ENCODE results near the gene VPS13D. TPM values are rescaled to one million over a fixed set of nuclear protein-coding genes. Genes with fewer than 3 reads are reported as not detected.

The VPS13D gene
- total and polyA plus RNA-seq, 2 experiments from 2014 or later, result 10.7 to 34.9 TPM

DNA sequence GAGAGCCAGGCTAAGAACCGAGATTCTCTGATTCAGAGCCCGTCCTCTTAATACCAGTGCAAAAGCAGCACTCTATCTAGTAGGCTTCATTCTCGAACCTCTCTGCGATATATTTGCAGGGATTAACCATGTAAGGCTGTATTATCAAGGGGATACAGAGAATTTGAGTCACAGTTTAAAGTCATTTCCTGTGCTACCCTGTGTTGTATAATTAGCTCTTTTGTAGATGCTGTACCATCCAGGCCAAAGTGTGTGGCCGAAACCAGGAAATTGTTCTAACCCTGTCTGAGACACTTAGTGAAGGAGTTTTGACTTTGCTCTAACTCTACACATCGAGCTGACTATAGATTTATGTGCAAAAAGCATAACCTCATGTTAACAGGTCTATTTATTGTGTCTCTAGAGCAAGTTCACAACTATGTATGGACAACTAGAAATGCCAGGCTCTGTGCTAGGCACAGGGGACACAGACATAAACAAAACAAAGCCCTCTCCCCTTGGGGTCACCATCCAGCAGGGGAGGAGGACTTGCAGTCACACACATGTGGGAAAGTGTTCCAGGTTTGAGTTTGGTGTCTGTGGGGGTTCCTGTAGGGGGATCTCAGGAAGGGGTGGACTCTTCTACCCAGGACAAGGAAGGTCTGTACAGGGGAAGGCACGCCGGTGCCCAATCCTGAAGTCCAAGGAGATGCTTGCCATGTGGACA lies 206.0 kb downstream of the VPS13D start:
- no peak overlapping the region for H3K4me2 ChIP-seq
- no peak overlapping the region for H2AFZ ChIP-seq
- H3K27ac Mint-ChIP-seq, result no peak overlapping the region
- H3K36me3 Mint-ChIP-seq (ENCODE audit: low read depth), result peaks cover 21% of the 10 kb centered on the region
- H3K27me3 Mint-ChIP-seq (ENCODE audit: insufficient read depth, low read depth, poor library complexity), result peaks cover 4% of the 10 kb centered on the region
- H3K9me3 Mint-ChIP-seq, result no peaks in the 10 kb centered on the region
- H3K27ac ChIP-seq (ENCODE audit: low read depth), result no peak overlapping the region
- H4K20me1 ChIP-seq (replicated peaks; ENCODE audit: insufficient read depth), result peaks cover 5% of the 10 kb centered on the region; the same call in 1 of the 2 replicates
- peaks cover 27% of the 10 kb centered on the region for H3K4me1 Mint-ChIP-seq
- H3K4me1 ChIP-seq (ENCODE audit: insufficient read depth), result no peaks in the 10 kb centered on the region
- H3K4me3 Mint-ChIP-seq, result no peak overlapping the region
- ATAC-seq (no peak), DNase-seq (ENCODE audit: low spot score) (no peak)
- no peak overlapping the region for H3K4me3 ChIP-seq
- no peaks in the 10 kb centered on the region for H3K79me2 ChIP-seq (replicated peaks; ENCODE audit: insufficient read depth)
- TF ChIP-seq NANOG (IDR thresholded peaks at IDR 0.05; ENCODE audit: borderline replicate concordance), result no peak
- no peak for TF ChIP-seq JUNB (IDR thresholded peaks at IDR 0.05; ENCODE audit: unreplicated experiment)
- TF ChIP-seq EZH2phosphoT487 (IDR thresholded peaks at IDR 0.05; ENCODE audit: unreplicated experiment), result no peak
- TF ChIP-seq, protein P1, sequence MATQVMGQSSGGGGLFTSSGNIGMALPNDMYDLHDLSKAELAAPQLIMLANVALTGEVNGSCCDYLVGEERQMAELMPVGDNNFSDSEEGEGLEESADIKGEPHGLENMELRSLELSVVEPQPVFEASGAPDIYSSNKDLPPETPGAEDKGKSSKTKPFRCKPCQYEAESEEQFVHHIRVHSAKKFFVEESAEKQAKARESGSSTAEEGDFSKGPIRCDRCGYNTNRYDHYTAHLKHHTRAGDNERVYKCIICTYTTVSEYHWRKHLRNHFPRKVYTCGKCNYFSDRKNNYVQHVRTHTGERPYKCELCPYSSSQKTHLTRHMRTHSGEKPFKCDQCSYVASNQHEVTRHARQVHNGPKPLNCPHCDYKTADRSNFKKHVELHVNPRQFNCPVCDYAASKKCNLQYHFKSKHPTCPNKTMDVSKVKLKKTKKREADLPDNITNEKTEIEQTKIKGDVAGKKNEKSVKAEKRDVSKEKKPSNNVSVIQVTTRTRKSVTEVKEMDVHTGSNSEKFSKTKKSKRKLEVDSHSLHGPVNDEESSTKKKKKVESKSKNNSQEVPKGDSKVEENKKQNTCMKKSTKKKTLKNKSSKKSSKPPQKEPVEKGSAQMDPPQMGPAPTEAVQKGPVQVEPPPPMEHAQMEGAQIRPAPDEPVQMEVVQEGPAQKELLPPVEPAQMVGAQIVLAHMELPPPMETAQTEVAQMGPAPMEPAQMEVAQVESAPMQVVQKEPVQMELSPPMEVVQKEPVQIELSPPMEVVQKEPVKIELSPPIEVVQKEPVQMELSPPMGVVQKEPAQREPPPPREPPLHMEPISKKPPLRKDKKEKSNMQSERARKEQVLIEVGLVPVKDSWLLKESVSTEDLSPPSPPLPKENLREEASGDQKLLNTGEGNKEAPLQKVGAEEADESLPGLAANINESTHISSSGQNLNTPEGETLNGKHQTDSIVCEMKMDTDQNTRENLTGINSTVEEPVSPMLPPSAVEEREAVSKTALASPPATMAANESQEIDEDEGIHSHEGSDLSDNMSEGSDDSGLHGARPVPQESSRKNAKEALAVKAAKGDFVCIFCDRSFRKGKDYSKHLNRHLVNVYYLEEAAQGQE (IDR thresholded peaks at IDR 0.05; ENCODE audit: unreplicated experiment), result no peak
- no peak for TF ChIP-seq CTCF (conservative IDR thresholded peaks at IDR 0.05; ENCODE audit: low read depth in 2 of 2)
- TF ChIP-seq ZNF331 (CRISPR knock-in tag; IDR thresholded peaks at IDR 0.05; ENCODE audit: low read depth), result no peak
- no peaks in the 10 kb centered on the region for H3K27me3 ChIP-seq (ENCODE audit: insufficient read depth)
- no peaks in the 10 kb centered on the region for H3F3A ChIP-seq (replicated peaks; ENCODE audit: low read depth)
- no peaks in the 10 kb centered on the region for H3K36me3 ChIP-seq (ENCODE audit: insufficient read depth)
- no peaks in the 10 kb centered on the region for H3K9me2 ChIP-seq (ENCODE audit: insufficient read depth)

DNA sequence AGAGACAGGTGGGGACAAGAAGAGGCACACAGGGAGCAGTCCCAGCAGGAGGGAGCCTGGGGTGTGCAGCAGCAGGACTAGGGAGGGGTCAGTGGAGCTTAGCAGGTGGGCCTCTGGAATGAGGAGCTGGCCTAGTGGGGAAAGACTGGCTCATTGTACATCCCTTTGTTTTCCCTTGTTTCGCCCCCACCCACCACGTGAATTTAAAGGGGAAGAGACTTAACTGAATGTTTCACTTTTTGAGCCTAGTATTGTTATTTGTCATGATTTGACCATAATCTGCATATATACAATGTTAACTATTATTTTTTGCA lies 206.5 kb downstream of the VPS13D start:
- H3K36me3 Mint-ChIP-seq (ENCODE audit: low read depth), result peaks cover 21% of the 10 kb centered on the region
- Histone ChIP-seq H3K4me2 (no peak overlapping the region), H3K79me2 (replicated peaks; ENCODE audit: insufficient read depth) (no peaks in the 10 kb centered on the region), H4K20me1 (replicated peaks; ENCODE audit: insufficient read depth) (0 out of 2 replicates have a peak, but pooled peaks cover 7% of the 10 kb centered on the region), H3F3A (replicated peaks; ENCODE audit: low read depth) (no peaks in the 10 kb centered on the region), H3K9me2 (ENCODE audit: insufficient read depth) (no peaks in the 10 kb centered on the region), H3K27me3 (ENCODE audit: insufficient read depth) (no peaks in the 10 kb centered on the region), H3K4me3 (no peak overlapping the region), H3K27ac (ENCODE audit: low read depth) (no peak overlapping the region), H3K36me3 (ENCODE audit: insufficient read depth) (no peaks in the 10 kb centered on the region), H2AFZ (no peak overlapping the region), H3K4me1 (ENCODE audit: insufficient read depth) (no peaks in the 10 kb centered on the region)
- ATAC-seq (no peak), DNase-seq (ENCODE audit: low spot score) (no peak)
- H3K4me1 Mint-ChIP-seq, result peaks cover 27% of the 10 kb centered on the region
- H3K4me3 Mint-ChIP-seq, result no peak overlapping the region
- H3K27me3 Mint-ChIP-seq (ENCODE audit: insufficient read depth, low read depth, poor library complexity), result peaks cover 4% of the 10 kb centered on the region
- TF ChIP-seq POLR2AphosphoS5 (IDR thresholded peaks at IDR 0.05; ENCODE audit: low read depth) (no peak), NANOG (IDR thresholded peaks at IDR 0.05; ENCODE audit: borderline replicate concordance) (no peak), EZH2phosphoT487 (IDR thresholded peaks at IDR 0.05; ENCODE audit: unreplicated experiment) (no peak), EZH2 (IDR thresholded peaks at IDR 0.05; ENCODE audit: low read depth, unreplicated experiment) (no peak), STAT1 (IDR thresholded peaks at IDR 0.05; ENCODE audit: unreplicated experiment) (no peak)
- TF ChIP-seq, protein P2, sequence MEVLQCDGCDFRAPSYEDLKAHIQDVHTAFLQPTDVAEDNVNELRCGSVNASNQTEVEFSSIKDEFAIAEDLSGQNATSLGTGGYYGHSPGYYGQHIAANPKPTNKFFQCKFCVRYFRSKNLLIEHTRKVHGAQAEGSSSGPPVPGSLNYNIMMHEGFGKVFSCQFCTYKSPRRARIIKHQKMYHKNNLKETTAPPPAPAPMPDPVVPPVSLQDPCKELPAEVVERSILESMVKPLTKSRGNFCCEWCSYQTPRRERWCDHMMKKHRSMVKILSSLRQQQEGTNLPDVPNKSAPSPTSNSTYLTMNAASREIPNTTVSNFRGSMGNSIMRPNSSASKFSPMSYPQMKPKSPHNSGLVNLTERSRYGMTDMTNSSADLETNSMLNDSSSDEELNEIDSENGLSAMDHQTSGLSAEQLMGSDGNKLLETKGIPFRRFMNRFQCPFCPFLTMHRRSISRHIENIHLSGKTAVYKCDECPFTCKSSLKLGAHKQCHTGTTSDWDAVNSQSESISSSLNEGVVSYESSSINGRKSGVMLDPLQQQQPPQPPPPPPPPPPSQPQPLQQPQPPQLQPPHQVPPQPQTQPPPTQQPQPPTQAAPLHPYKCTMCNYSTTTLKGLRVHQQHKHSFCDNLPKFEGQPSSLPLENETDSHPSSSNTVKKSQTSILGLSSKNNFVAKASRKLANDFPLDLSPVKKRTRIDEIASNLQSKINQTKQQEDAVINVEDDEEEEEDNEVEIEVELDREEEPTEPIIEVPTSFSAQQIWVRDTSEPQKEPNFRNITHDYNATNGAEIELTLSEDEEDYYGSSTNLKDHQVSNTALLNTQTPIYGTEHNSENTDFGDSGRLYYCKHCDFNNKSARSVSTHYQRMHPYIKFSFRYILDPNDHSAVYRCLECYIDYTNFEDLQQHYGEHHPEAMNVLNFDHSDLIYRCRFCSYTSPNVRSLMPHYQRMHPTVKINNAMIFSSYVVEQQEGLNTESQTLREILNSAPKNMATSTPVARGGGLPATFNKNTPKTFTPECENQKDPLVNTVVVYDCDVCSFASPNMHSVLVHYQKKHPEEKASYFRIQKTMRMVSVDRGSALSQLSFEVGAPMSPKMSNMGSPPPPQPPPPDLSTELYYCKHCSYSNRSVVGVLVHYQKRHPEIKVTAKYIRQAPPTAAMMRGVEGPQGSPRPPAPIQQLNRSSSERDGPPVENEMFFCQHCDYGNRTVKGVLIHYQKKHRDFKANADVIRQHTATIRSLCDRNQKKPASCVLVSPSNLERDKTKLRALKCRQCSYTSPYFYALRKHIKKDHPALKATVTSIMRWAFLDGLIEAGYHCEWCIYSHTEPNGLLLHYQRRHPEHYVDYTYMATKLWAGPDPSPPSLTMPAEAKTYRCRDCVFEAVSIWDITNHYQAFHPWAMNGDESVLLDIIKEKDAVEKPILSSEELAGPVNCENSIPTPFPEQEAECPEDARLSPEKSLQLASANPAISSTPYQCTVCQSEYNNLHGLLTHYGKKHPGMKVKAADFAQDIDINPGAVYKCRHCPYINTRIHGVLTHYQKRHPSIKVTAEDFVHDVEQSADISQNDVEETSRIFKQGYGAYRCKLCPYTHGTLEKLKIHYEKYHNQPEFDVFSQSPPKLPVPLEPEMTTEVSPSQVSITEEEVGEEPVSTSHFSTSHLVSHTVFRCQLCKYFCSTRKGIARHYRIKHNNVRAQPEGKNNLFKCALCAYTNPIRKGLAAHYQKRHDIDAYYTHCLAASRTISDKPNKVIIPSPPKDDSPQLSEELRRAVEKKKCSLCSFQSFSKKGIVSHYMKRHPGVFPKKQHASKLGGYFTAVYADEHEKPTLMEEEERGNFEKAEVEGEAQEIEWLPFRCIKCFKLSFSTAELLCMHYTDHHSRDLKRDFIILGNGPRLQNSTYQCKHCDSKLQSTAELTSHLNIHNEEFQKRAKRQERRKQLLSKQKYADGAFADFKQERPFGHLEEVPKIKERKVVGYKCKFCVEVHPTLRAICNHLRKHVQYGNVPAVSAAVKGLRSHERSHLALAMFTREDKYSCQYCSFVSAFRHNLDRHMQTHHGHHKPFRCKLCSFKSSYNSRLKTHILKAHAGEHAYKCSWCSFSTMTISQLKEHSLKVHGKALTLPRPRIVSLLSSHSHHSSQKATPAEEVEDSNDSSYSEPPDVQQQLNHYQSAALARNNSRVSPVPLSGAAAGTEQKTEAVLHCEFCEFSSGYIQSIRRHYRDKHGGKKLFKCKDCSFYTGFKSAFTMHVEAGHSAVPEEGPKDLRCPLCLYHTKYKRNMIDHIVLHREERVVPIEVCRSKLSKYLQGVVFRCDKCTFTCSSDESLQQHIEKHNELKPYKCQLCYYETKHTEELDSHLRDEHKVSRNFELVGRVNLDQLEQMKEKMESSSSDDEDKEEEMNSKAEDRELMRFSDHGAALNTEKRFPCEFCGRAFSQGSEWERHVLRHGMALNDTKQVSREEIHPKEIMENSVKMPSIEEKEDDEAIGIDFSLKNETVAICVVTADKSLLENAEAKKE (CRISPR knock-in tag; IDR thresholded peaks at IDR 0.05), result no peak
- H3K27ac Mint-ChIP-seq, result no peak overlapping the region
- H3K9me3 Mint-ChIP-seq, result no peaks in the 10 kb centered on the region

Data from GM23338 (cell line).